Progenitor cell of endocrine pancreas (in vitro differentiated cells): ENCODE measurements around the gene PHF12. TPM values are rescaled to one million over a fixed set of nuclear protein-coding genes. Genes with fewer than 3 reads are reported as not detected.
A peak's percentile ranks its signal among the peaks of the same experiment; 100 is the strongest.
"Not testable (repeated sequence)": the region's sequence is repeated elsewhere in the genome, so short reads cannot be mapped to it uniquely, and the experiment has no call there.

Experiments
- DNase-seq: peaks from one replicate; pipeline ENCODE4 v3.0.0; 2021; ENCODE audit warnings: low spot score; ENCODE audit not compliant: unreplicated experiment
- H3K27ac Mint-ChIP-seq: 2 replicates; pipeline ENCODE4 v1.8.0; 2021; ENCODE audit warnings: mild to moderate bottlenecking, moderate library complexity, mixed read lengths
- H3K27me3 Mint-ChIP-seq: 2 replicates; pipeline ENCODE4 v1.8.0; 2021; ENCODE audit warnings: mixed read lengths
- H3K36me3 Mint-ChIP-seq: 2 replicates; pipeline ENCODE4 v1.8.0; 2022; ENCODE audit warnings: mixed read lengths; ENCODE audit not compliant: insufficient read depth
- H3K4me1 Mint-ChIP-seq: 2 replicates; pipeline ENCODE4 v1.8.0; 2021; ENCODE audit warnings: low read depth, mixed read lengths
- H3K4me3 Mint-ChIP-seq: 2 replicates; pipeline ENCODE4 v1.8.0; 2021; ENCODE audit warnings: low read depth, mild to moderate bottlenecking, moderate library complexity, mixed read lengths
- H3K9me3 Mint-ChIP-seq: 2 replicates; pipeline ENCODE4 v1.8.0; 2021; ENCODE audit warnings: low read depth, mixed read lengths
- total RNA-seq: library from RNA; stranded (reverse); gene quantifications from 2 replicates; pipeline ENCODE4 v1.2.1, GENCODE V29; 2021
- TF ChIP-seq, protein P1 (sequence below): fragments of 200-600 bp; sonication (generic); IDR thresholded peaks from one replicate; pipeline ENCODE4 v1.5.0; 2021; ENCODE audit warnings: antibody characterized with exemption, mild to moderate bottlenecking; ENCODE audit not compliant: unreplicated experiment

PHF12 gene
- total RNA-seq, 1 donor from 2014 or later = 71.8 TPM

DNA sequence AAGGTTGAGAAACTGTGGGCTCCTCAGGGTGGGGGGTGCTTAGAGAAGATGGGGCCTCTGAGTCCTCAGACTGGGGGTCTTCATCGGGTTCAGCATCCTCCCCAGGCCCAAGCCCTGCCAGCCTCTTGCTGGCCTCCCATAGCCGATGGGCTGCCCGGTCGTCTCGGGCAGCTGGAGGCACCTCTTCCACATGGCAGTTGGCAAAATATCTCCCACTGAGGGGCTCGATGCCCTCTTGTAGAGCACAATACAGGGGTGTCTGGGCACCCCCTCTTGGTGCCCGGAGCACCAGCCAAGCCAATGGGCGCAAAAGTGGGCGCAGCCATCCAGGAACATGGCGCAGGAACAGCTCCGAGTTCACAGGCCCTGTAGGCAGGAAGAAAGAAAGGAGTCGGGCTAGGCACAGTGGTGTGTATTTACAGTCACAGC is 52.8 kb downstream of the PHF12 start:
- H3K4me1 Mint-ChIP-seq = peaks cover 24% of the 10 kb centered on the region
- H3K27ac Mint-ChIP-seq = no peak overlapping the region
- H3K4me3 Mint-ChIP-seq = peak overlapping the region; percentile 93
- TF ChIP-seq, protein P1, sequence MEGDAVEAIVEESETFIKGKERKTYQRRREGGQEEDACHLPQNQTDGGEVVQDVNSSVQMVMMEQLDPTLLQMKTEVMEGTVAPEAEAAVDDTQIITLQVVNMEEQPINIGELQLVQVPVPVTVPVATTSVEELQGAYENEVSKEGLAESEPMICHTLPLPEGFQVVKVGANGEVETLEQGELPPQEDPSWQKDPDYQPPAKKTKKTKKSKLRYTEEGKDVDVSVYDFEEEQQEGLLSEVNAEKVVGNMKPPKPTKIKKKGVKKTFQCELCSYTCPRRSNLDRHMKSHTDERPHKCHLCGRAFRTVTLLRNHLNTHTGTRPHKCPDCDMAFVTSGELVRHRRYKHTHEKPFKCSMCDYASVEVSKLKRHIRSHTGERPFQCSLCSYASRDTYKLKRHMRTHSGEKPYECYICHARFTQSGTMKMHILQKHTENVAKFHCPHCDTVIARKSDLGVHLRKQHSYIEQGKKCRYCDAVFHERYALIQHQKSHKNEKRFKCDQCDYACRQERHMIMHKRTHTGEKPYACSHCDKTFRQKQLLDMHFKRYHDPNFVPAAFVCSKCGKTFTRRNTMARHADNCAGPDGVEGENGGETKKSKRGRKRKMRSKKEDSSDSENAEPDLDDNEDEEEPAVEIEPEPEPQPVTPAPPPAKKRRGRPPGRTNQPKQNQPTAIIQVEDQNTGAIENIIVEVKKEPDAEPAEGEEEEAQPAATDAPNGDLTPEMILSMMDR = no peak
- H3K9me3 Mint-ChIP-seq = no peaks in the 10 kb centered on the region
- H3K36me3 Mint-ChIP-seq = peaks cover 7% of the 10 kb centered on the region
- no peak for DNase-seq
- H3K27me3 Mint-ChIP-seq = no peaks in the 10 kb centered on the region

DNA sequence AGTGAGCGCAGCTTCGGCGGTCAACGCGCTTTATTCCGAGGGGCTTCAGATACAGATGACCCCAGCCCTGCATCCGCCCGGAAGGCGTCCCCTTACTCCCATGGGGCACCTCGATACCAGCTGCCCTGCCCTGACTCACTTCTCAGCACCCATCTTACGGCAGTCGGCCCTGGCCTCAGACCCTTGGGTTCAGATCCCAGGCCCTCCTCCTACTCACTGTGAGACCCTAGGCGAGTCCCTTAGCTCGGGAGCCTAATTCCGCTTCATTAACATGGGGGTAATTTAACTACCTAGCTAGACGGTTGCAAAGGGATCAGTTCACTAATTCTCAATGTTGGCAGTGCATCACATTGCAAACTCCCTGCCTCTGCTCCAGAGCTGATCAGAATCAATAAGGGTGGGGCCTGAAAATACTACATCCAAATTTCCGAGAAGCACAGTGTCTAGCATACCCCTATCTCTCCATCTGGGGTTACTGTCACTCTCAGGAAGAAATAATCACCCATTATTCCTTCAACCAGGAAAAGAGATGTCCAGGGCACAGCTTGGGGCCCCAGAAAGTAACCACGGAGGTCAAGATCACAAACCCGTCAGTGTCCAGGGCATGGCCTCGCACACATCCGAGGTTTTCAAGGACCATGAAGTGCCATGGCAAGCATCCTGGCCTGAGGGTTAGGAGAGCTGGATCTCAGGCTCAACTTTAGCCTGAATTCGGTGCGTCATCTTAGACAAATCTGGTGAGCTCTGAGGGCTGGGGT is 53.4 kb downstream of the PHF12 start:
- Mint-ChIP-seq H3K4me1 (peaks cover 21% of the 10 kb centered on the region), H3K27ac (peak overlapping the region; percentile 94), H3K9me3 (no peaks in the 10 kb centered on the region), H3K4me3 (peak overlapping the region; percentile 93), H3K27me3 (no peaks in the 10 kb centered on the region), H3K36me3 (peaks cover 7% of the 10 kb centered on the region)
- DNase-seq = no peak
- TF ChIP-seq, protein P1 = no peak

DNA sequence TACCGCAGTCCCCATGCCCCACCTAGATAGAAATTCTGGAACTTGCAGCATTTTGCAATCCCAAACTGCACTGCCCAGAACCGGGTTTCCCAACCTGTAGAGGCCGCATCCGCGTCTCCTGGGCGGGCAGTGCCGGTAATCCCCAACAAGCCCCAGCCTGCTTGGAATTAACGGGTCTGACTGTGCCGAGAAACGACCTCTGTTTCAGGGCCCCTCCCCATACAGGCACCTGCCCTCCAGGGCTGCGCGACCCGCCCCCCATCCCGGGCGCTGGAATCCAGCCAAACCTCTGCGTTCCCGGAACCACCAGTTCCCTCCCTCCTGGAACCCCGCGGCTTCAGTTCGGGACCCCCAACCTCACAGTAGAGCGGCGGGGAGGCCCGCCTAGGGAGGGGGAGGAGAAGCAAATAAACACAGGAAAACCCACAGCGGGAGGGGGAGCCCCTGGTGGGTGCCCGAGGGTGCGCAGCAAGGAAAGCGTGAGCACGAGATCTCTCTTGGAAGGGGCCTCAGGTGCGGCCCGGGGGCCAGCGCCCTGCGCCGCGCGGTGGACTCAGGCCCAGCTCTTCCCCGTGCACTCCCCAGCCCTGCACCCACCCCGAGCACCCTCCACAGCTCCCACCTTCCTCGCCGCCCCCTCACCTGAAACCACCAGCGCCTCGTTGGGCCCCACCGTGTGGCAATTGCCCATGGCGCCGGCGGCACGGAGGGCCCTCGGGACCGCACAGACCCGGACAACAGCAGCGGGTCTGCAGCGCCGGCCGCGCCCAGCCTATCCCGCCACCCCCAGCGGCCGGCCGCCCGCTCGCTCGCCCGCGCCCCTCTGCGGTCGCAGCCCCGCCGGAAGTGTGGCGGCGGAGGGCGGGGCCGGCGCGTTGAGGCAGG is 54.2 kb downstream of the PHF12 start, which contains the start of gene FLOT2:
FLOT2 (minus strand) TSS at position 850 of the 885 bp plus-strand sequence; CDS start at position 691, 159 bp downstream.
- no peaks in the 10 kb centered on the region for H3K9me3 Mint-ChIP-seq
- TF ChIP-seq, protein P1 = peak; percentile 40
- DNase-seq = peak; percentile 53
- peak within 1 kb of the TSS; percentile 93 for H3K4me3 Mint-ChIP-seq
- peaks cover 7% of the 10 kb centered on the region for H3K36me3 Mint-ChIP-seq
- peaks cover 21% of the 10 kb centered on the region for H3K4me1 Mint-ChIP-seq
- H3K27ac Mint-ChIP-seq = peak within 1 kb of the TSS; percentile 94
- H3K27me3 Mint-ChIP-seq = no peaks in the 10 kb centered on the region

DNA sequence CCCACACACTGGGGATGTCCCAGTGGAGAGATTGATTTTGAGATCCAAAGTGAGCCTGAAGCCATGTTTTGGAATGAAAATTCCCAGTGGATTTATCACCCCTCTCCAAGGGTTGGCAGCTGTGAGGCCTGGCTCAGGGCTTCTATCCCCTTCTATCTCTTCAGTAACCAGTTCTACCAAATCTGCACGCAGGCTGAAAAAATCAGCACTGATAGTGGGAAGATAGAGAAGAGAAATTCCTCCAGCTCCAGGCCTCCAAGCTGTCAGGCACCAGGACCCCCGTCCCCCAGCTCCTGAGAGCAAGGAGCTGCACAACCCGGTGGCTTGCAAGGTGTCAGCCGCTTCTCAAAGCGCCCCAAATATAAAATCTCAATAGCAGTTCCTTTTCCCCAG is 54.8 kb downstream of the PHF12 start:
- no peak for DNase-seq
- Mint-ChIP-seq H3K4me3 (peak overlapping the region; percentile 93), H3K27me3 (no peaks in the 10 kb centered on the region), H3K9me3 (no peaks in the 10 kb centered on the region), H3K27ac (peak overlapping the region; percentile 94), H3K4me1 (peaks cover 16% of the 10 kb centered on the region), H3K36me3 (peaks cover 7% of the 10 kb centered on the region)
- TF ChIP-seq, protein P1 = no peak

DNA sequence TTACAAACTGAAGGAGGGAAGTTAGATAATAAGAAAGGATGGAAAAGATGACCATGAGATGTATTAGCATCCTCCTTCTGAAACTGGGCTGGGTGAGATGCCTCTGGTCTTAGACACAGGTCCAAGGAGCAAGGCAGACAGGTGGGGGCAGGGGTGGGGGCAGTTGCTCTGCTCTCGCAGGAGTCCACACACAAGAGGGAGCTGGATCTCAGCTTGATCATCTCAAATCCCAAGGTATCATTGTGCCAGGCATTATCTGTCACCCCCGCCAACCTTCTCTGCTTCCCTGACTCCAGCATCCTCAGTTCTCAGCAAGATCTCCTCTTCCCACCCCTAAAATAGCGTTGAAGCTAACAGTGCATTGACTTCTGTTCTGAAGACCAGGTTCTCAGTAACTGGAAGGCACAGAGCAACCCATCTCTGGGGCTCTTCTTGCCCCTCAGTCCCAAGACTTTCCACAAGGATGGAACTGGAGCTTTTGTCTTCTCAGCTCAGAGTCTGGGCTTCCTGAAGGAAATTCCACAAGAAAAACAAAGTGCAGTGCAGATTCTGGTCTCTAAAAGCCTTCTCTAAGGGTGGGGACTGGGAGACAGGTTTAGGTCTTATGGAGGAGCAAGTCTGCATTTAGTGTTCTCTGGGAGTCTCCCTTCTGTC is 55.4 kb downstream of the PHF12 start:
- no peaks in the 10 kb centered on the region for H3K9me3 Mint-ChIP-seq
- H3K27ac Mint-ChIP-seq = no peak overlapping the region
- TF ChIP-seq, protein P1 = no peak
- peak overlapping the region; percentile 93 for H3K4me3 Mint-ChIP-seq
- H3K4me1 Mint-ChIP-seq = peaks cover 16% of the 10 kb centered on the region
- H3K27me3 Mint-ChIP-seq = no peaks in the 10 kb centered on the region
- H3K36me3 Mint-ChIP-seq = peaks cover 7% of the 10 kb centered on the region
- no peak for DNase-seq

DNA sequence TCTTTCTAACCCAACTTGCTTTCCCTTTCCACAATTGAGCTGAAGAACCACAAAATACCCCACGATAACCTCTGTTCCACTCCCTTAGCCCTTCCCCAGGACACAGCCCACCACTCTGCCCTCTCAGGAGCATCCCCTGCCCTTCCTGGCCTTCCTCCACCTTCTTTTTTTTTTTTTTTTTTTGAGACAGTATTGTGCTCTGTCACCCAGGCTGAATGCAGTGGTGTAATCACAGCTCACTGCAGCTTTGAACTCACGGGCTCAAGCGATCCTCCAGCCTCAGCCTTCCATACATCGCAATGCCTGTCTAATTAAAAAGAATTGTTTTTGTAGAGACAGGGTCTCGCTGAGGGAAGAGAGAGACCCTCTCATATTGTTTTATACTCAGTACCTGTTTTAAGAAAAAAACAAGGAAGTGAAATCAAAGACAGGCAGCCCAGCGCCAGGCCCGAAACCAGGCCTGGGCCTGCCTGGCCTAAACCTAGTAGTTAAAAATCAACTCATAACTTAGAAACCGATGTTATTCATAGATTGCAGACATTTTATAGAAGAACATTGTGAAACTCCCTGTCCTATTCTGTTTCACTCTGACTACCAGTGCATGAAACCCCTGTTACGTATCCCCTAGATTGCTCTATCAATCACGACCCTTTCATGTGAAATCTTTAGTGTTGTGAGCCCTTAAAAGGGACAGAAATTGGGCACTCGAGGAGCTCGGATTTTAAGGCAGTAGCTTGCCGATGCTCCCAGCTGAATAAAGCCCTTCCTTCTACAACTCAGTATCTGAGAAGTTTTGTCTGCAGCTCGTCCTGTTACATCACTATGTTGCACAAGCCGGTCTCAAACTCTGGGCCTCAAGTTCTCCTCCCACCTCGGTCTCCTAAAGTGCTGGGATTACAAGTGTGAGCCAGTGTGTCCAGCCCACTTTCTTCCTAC is 57.8 kb downstream of the PHF12 start:
- not testable (repeated sequence) for H3K4me3 Mint-ChIP-seq, H3K36me3 Mint-ChIP-seq, H3K27ac Mint-ChIP-seq, H3K9me3 Mint-ChIP-seq, H3K27me3 Mint-ChIP-seq, DNase-seq
- peaks cover 16% of the 10 kb centered on the region for H3K4me1 Mint-ChIP-seq
